Keratinocyte (primary cell): Measurements from ENCODE around the gene EXD3.

Experiments
- CTCF ChIP-seq, 3 experiments: IDR thresholded peaks in 1 of 3; conservative IDR thresholded peaks in 1 of 3; optimal IDR thresholded peaks in 1 of 3; 2 replicates in 2 of 3; 3 replicates in 1 of 3; pipeline versions ENCODE3 to v1.5.1; 2011; ENCODE audit warnings: low read length in 3 of 3, mild to moderate bottlenecking in 3 of 3, moderate library complexity in 2 of 3, control low read depth in 1 of 3, inconsistent platforms in 1 of 3; ENCODE audit not compliant: insufficient read depth in 2 of 3; ENCODE audit errors: extremely low read depth in 1 of 3
- EZH2 ChIP-seq: IDR thresholded peaks from one replicate; pipeline ENCODE4 v1.6.1; 2012; ENCODE audit warnings: inconsistent platforms, mild to moderate bottlenecking, low read length, moderate library complexity

- TF ChIP-seq CTCF (optimal IDR thresholded peaks at IDR 0.05 in 1 of 3, IDR thresholded peaks at IDR 0.05 in 1 of 3, conservative IDR thresholded peaks at IDR 0.05 in 1 of 3; ENCODE audit: extremely low read depth in 1 of 3, insufficient read depth in 2 of 3, low read length in 3 of 3) (no peak), EZH2 (no peak)
Observed at GRCh38 chr9:137357166-137357565, 65.8 kb downstream of the EXD3 start.
